Uterus (tissue), 2 donors: ENCODE results near the gene SBDS.
"Not testable (repeated sequence)": the region's sequence is repeated elsewhere in the genome, so short reads cannot be mapped to it uniquely, and the experiment has no call there.

ENCODE experiments used
- CTCF ChIP-seq, 4 experiments: fragments of 200-600 bp in 2 of 4; fragments of 450-650 bp in 2 of 4; sonication (generic) in 2 of 4; IDR thresholded peaks; one replicate each; pipeline ENCODE4 v1.5.1; 2016 to 2019; ENCODE audit warnings: antibody characterized with exemption in 4 of 4, mild to moderate bottlenecking in 2 of 4, moderate library complexity in 1 of 4
- POLR2A ChIP-seq, 2 donors: fragments of 450-650 bp; IDR thresholded peaks; one replicate each; pipeline ENCODE4 v1.6.1; 2016; ENCODE audit warnings: antibody characterized with exemption in 2 of 2, mild to moderate bottlenecking in 1 of 2, moderate library complexity in 1 of 2

- peak in 1 of 4 experiments; percentile 38 for TF ChIP-seq CTCF (IDR thresholded peaks at IDR 0.05)
- not testable (repeated sequence) for TF ChIP-seq POLR2A (IDR thresholded peaks at IDR 0.05)
Observed at GRCh38 chr7:67000601-67001258, 5.3 kb upstream of the SBDS start.
